Prostate gland (tissue), 2 donors: Measurements from ENCODE around the gene ERBIN. TPM values are rescaled to one million over a fixed set of nuclear protein-coding genes. Genes with fewer than 3 reads are reported as not detected.

Experiments used
- DNase-seq: peaks from one replicate; pipeline ENCODE4 v3.0.0-alpha.2; 2019; ENCODE audit warnings: low spot score
- H3K27ac ChIP-seq, 2 donors: fragments of 200-600 bp; sonication (generic); 2 replicates each; pipeline ENCODE4 v1.5.1; 2017 to 2019
- H3K27me3 ChIP-seq: fragments of 200-600 bp; sonication (generic); replicated peaks from 2 replicates; pipeline ENCODE4 v1.5.1; 2019; ENCODE audit not compliant: insufficient read depth
- H3K36me3 ChIP-seq, 2 donors: fragments of 200-600 bp; sonication (generic); 1 replicate in 1 of 2; 2 replicates in 1 of 2; pipeline versions ENCODE4 v1.5.1 to v1.8.1; 2017 to 2019
- H3K4me1 ChIP-seq: fragments of 200-600 bp; sonication (generic); replicated peaks from 2 replicates; pipeline ENCODE4 v1.5.1; 2019
- H3K4me3 ChIP-seq, 2 donors: fragments of 200-600 bp; sonication (generic); 2 replicates each; pipeline ENCODE4 v1.5.1; 2017 to 2019
- H3K9me3 ChIP-seq: fragments of 200-600 bp; sonication (generic); 2 replicates; pipeline ENCODE4 v1.5.1; 2017
- POLR2A ChIP-seq: fragments of 450-650 bp; IDR thresholded peaks from one replicate; pipeline ENCODE4 v1.6.1; 2016; ENCODE audit warnings: antibody characterized with exemption, mild to moderate bottlenecking
- POLR2AphosphoS5 ChIP-seq: sonication (generic); formaldehyde crosslinking; IDR thresholded peaks from one replicate; pipeline ENCODE4 v1.6.1; 2017; ENCODE audit warnings: antibody characterized with exemption
- WGBS: methylation state at CpG from one replicate; pipeline ENCODE4 v1.1.5; 2018; 5-methylcytosine and 5-hydroxymethylcytosine counted together
- intact Hi-C: fragments of 100-400 bp; cut with DNase I; formaldehyde crosslinking; loops from one replicate; pipeline ENCODE4 v1.14.2; 2022
- total RNA-seq, 2 donors: library from RNA; depleted of rRNA; stranded (reverse); fragments of >200 nt; gene quantifications; one replicate each; pipeline ENCODE4 v1.1.0, GENCODE V29; 2016
- TF ChIP-seq, protein P1 (sequence below), 4 experiments: fragments of 200-600 bp in 2 of 4; fragments of 450-650 bp in 2 of 4; sonication (generic) in 2 of 4; IDR thresholded peaks; 1 replicate in 3 of 4; 2 replicates in 1 of 4; pipeline ENCODE4 v1.5.1; 2016 to 2019; ENCODE audit warnings: antibody characterized with exemption in 4 of 4, mild to moderate bottlenecking in 2 of 4, moderate library complexity in 2 of 4

Gene ERBIN
- total RNA-seq, 2 donors from 2014 or later: 68.8 to 73.6 TPM

DNA sequence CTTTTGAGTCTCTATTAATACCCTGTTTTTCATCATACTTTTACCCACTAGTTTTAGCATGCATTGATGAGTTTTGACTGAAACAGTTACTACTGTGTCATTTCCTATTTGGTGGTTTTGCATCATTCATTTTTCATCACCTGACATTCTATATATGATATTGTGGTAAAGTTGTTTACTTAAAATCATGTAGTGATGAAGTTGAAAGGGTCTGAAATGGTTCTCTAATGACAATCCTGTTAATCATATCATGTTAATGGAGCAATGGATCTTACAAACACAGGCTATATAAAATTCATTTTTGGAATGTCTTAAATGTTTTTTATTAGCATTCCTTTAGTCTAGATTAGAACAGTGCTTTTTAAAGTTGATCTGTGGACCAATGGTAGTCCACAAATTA lies 84.1 kb downstream of the ERBIN start:
- DNase-seq: no peak
- H3K4me1 ChIP-seq: no peaks in the 10 kb centered on the region
- TF ChIP-seq, protein P1, sequence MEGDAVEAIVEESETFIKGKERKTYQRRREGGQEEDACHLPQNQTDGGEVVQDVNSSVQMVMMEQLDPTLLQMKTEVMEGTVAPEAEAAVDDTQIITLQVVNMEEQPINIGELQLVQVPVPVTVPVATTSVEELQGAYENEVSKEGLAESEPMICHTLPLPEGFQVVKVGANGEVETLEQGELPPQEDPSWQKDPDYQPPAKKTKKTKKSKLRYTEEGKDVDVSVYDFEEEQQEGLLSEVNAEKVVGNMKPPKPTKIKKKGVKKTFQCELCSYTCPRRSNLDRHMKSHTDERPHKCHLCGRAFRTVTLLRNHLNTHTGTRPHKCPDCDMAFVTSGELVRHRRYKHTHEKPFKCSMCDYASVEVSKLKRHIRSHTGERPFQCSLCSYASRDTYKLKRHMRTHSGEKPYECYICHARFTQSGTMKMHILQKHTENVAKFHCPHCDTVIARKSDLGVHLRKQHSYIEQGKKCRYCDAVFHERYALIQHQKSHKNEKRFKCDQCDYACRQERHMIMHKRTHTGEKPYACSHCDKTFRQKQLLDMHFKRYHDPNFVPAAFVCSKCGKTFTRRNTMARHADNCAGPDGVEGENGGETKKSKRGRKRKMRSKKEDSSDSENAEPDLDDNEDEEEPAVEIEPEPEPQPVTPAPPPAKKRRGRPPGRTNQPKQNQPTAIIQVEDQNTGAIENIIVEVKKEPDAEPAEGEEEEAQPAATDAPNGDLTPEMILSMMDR (IDR thresholded peaks at IDR 0.05): no peak
- TF ChIP-seq POLR2A (no peak), POLR2AphosphoS5 (no peak)
- no peaks in the 10 kb centered on the region for H3K36me3 ChIP-seq
- H3K4me3 ChIP-seq: no peak overlapping the region
- no peaks in the 10 kb centered on the region for H3K27me3 ChIP-seq
- intact Hi-C loops: no loop called here
- no peak overlapping the region for H3K27ac ChIP-seq
- no peaks in the 10 kb centered on the region for H3K9me3 ChIP-seq

DNA sequence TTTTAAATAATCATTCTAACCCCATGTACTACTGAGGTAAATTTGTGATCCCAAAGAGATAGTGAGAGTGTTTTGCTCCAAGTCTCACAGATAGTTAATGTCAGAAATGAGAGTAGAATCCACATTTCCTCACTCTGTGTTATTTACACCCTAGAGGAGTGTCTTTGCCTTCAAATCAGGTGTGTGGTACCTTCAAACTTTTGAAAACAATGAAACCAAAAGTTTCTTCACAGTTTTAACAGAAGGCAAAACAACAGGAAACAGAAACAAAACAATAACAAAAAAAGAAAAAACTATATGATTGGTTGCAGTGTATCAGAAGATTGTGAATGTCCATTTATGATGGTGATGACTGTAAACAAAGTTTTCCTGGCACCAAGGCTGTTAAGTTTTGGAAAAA lies 85.9 kb downstream of the ERBIN start:
- Histone ChIP-seq H3K27me3 (no peaks in the 10 kb centered on the region), H3K4me3 (no peak overlapping the region), H3K27ac (no peak overlapping the region), H3K36me3 (no peaks in the 10 kb centered on the region), H3K9me3 (no peaks in the 10 kb centered on the region), H3K4me1 (no peaks in the 10 kb centered on the region)
- no peak for DNase-seq
- TF ChIP-seq, protein P1 (IDR thresholded peaks at IDR 0.05): no peak
- TF ChIP-seq POLR2AphosphoS5: no peak
- intact Hi-C loops: no loop called here

- Histone ChIP-seq H3K9me3 (no peaks in the 10 kb centered on the region), H3K27ac (no peak overlapping the region), H3K27me3 (no peaks in the 10 kb centered on the region), H3K36me3 (no peaks in the 10 kb centered on the region), H3K4me3 (no peak overlapping the region), H3K4me1 (no peaks in the 10 kb centered on the region)
- DNase-seq: no peak
- TF ChIP-seq, protein P1 (IDR thresholded peaks at IDR 0.05): no peak
- TF ChIP-seq POLR2A: no peak
- TF ChIP-seq POLR2AphosphoS5: no peak
- intact Hi-C loops: no loop called here
- WGBS: 39% methylated on average over 2 of the region's 2 CpGs
Observed at GRCh38 chr5:66013397-66013796, 87.0 kb downstream of the ERBIN start.

GRCh38 chr5:66013906-66014305 lies 87.5 kb downstream of the ERBIN start:
- no peak overlapping the region for H3K4me3 ChIP-seq
- no peak for DNase-seq
- H3K27ac ChIP-seq: no peak overlapping the region
- WGBS: 100% methylated on average over 1 of the region's 1 CpG
- H3K9me3 ChIP-seq: no peaks in the 10 kb centered on the region
- H3K27me3 ChIP-seq: no peaks in the 10 kb centered on the region
- no peak for TF ChIP-seq POLR2AphosphoS5
- TF ChIP-seq POLR2A: no peak
- TF ChIP-seq, protein P1 (IDR thresholded peaks at IDR 0.05): no peak
- H3K36me3 ChIP-seq: no peaks in the 10 kb centered on the region
- intact Hi-C loops: no loop called here
- no peaks in the 10 kb centered on the region for H3K4me1 ChIP-seq

- no peaks in the 10 kb centered on the region for H3K4me1 ChIP-seq
- no peaks in the 10 kb centered on the region for H3K36me3 ChIP-seq
- 73% methylated on average over 6 of the region's 6 CpGs for WGBS
- no peaks in the 10 kb centered on the region for H3K27me3 ChIP-seq
- intact Hi-C loops: no loop called here
- no peak overlapping the region for H3K4me3 ChIP-seq
- no peaks in the 10 kb centered on the region for H3K9me3 ChIP-seq
- no peak for DNase-seq
- TF ChIP-seq, protein P1 (IDR thresholded peaks at IDR 0.05): no peak
- TF ChIP-seq POLR2AphosphoS5 (no peak), POLR2A (no peak)
- no peak overlapping the region for H3K27ac ChIP-seq
Observed at GRCh38 chr5:66015196-66015960, 89.0 kb downstream of the ERBIN start.
